8988T (cell line): ENCODE measurements around the gene NTN1.

Experiments
- DNase-seq: peaks from one replicate; pipeline ENCODE4 v3.0.0; 2011

Gene NTN1

DNA sequence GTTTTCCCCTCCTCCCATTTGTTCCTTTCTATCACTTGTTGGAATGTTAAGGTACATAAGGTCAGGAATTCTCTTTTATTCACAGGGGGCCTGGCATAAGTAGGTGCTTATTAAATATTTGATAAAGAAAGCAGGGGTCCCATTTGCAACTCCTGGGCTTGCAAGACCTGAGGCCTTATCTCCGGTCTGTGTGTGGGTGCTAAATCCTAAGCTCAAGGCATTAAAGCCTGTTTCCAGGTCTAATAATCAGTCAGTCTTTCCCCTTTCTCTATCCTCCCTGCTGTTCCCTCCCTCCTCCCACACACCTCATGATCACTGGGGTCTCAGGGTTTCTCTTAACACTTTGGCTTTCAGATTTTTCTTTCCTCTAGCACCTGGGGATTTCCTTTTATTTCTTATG lies 17.1 kb downstream of the NTN1 start:
- no peak for DNase-seq

DNA sequence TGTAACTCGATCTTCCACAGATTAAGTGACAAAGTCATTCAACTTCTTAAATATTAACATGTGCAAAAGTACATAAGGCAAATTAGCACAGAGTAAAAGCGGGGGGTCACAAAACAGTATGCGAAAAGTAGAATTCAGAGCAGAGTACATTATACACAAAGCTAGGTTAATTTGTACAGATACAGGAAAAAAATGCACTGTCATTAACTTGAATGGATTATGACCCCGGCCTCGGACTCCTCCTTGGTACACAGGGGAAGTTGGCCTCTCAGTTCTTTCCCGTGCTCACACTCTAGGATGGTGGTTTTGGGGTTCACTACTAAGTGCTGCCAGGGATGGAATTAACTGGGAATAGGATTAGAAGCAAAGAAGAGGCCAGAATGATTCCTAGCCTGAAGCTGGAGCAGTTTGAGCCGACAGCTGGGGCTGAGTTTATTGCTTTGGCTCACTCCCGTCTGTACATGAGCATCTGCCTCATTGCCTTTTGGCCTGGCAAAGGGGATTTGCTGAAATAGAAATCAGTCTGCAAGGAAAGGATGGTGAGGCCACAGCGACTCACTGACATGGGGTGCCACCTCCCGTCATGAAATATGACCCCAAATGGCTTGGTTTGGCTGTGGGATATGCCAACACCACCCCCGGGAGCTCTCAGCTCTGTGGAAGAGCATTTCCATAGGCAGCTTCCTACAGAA lies 23.6 kb downstream of the NTN1 start:
- no peak for DNase-seq

DNA sequence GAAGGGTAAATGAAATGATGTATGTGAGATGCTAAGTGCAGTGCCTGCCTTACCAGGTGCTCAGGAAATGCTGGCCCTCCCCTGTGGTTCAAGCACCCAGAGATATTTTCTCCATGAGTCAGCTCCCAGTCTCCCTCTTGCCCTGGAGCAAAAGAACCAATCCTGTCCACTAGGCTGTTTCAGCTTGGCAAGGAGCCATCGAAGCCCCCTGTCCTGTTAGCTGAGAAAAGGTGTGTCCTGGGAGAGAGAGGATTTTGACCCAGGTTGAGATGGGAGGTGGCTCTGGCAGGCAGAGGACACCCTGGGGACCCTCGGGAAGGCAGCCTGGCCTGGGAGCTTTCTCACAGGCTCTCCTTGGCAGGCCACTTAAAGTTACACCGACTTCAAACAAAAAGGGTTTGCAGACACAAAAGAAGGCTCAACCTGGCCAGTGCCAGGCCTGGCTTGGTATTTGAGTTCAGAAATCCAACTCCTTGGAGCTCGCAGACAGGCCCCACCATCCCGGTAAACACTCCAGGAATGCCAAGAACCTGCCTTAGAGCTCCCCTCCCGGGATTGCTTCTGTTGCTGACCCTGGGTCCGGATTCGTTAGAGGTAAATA lies 29.6 kb downstream of the NTN1 start:
- peak; percentile 65 for DNase-seq

DNA sequence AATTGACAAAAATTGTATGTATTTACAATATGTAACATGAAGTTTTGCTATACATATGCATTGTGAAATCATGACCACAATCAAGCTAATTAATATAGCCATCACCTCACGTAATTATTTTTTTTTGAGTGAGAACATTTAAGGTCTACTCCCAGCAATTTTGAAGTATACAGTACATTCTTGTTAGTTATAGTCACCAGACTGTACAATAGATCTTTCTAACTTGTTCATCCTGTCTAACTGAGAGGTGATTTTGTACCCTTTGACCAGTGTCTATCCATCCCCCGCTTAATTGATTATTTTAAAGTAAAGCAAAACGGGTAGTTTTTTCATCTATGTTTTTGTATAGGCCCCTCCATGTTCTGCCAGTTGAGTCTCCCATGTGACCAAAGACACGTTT lies 30.3 kb downstream of the NTN1 start:
- DNase-seq: no peak

DNA sequence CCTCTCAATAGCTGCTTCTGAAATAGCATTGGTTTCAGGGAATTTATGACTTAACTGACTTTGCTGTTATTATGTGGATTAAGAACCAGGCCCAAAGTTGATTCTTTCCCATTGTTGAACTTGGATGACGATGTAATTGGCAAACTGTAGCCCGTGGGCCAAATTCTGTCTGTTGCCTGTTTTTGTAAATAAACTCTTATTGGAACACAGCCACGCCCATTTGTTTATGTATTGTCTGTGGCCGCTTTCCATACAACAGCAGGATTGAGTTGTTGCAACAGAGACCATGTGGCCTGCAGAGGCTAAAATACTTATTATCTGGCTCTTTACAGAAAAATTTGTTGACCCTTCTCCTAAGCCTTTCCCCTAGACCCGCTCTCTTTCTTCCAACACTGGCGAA lies 31.6 kb downstream of the NTN1 start:
- DNase-seq: no peak

DNA sequence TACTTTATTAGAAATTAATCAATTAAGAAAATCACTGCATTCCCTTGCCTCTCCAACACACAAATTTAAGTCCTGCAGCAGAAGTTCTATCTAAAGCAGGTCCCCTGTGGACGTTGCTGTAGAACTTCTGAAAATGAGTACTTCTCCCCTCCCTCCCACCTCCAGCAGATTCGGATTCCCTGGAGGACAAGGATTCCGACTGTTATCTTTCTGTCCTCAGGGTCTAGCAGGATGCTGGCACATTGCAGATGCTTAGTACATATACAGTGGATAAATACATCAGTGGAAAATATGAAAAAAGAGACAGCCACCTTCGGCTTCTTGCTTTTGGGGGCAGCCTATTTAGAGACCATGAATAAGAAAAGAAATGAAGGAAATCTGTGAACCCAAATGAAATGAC lies 32.1 kb downstream of the NTN1 start:
- DNase-seq: no peak

DNA sequence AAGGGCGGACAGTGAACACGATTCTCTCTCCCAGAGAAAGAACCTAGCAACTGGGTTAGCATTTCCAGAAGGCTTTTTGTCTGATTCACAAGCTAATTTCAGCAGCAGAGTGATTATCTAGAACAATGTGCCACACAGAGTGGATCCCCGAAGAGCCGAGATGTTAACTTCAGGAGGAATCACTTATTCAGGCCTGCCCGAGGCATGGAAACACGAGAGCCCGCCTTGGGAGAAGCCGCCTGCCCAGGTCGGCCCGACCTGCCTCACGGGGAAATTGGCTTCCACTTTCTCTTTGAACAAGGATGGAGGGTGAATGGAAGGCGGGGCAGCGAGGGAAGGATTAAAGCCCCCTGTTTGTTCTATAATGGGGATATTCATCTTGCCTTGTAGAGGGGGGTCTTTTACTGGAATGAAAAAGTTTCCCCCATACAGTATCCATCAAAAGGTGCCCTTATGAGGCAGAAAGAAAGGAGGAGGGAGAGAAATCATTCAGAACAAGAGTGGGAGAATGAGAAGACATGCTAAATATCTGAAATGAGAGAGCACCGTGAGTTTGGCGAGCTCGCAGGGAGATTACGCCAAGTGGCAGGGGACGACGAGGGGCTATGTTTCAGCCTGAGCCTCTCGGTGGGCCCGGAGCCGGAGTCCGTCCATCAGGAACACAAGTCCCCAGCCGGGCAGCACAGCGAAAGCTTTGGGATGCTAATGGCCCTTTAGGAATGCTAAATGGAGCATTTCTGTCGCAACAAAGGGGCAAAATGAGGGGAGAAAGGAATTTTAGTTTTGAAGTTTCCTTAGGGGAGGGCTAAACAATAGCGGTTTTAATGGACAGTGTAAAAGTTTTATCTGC lies 33.0 kb downstream of the NTN1 start:
- DNase-seq: no peak

DNA sequence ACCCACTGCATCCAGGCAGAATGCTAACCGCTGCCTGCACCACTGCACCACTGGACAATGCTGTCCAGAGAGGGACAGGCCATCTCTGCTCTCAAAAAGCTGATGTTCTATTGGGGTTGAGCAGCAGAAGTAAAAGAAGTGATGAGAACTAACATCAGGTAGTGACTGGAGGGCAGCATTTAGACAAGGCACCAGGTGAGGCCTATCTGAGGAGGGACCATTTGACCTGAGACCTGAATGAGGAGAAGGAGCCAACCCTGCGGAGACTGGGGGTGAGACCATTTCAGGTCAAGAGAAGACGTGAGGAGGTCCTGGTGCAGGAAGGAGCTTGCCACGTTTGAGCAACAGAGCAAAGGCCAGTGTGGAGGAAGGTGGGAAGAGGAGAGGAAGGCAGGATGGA lies 34.0 kb downstream of the NTN1 start:
- no peak for DNase-seq

DNA sequence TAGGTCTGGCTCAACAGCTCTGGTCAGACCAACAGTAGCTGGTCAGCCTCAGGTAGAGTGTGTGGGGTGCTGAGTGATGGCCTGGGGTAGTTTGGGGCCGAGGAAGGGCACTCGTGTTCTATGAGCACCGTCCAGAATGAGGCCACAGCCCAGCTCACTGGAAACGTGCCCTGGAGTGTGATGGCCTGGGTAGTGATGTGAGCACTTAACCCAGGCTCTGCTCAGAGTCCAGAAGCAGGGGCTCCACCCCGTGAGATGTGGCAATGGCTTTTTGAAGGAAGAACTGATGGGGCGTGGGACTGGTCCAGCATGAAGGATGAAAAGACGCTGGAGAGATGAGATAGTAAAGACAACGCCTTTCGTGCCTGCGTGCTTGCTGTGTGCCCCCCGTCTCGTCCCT lies 35.3 kb downstream of the NTN1 start:
- DNase-seq: no peak

DNA sequence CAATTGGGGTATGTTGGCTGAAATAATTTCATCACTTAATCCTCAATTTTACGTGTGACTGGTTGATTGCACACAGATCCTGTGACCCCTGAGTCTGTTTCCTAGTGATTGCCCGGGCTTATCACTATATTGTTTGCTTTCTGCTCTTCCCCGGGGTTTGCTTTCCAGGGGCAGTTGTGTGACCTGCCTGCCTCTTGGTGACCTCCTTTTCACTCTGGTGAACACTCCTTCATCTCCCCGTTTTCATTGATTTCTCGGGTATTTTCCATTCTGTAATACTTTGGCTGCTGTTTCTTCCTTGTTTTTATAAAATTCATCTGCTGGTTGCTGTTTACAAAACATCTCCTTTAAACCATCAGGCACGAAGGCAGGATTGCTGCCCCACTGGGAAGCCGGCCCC lies 36.0 kb downstream of the NTN1 start:
- no peak for DNase-seq

DNA sequence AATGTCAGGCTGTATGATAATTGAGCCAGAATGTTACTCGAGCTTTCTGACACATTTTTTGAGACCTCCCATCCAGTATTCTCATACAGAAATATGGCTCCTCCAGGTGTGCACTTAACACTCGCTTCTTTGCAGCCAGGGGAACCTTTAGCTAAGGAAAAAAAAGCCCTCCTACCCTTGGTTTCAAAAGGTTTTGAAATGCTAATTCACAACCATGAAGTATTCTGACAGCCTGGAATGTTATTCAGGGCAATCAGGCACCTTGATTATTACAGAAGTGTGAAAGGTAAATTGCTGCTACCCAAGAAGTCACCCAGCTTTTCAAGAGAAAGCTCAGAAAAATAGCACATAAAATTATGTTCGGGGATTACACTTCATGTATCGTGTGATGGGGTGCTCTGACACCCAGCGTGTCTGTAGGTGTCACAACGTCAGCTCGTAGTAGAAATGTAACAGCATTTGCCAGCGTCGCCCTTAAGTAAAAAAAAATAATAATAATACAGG lies 41.1 kb downstream of the NTN1 start:
- DNase-seq: no peak

DNA sequence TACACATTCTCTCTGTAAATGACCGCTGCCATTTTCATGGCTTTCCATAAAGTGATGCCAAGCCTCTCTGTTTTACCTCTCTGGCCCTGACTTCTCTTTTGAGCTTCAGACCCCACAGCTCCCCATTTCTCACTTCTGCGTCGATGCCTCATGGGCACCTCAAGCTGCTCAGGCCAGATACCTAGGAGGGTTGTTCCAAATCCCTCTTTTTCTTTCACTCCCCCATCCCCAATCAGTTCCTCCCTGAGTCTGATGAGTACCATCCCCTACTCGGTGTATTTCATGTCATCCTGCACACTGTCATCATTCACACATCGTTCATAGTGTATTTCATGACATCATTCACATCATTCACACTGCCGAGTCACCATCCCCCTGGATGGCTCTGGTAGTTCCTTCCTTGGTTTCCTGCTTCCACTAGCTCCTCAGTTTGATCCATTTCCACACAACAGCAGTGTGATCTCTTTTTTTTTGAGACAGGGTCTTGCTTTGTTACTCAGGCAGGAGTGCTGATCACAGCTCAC lies 43.1 kb downstream of the NTN1 start:
- DNase-seq: no peak

DNA sequence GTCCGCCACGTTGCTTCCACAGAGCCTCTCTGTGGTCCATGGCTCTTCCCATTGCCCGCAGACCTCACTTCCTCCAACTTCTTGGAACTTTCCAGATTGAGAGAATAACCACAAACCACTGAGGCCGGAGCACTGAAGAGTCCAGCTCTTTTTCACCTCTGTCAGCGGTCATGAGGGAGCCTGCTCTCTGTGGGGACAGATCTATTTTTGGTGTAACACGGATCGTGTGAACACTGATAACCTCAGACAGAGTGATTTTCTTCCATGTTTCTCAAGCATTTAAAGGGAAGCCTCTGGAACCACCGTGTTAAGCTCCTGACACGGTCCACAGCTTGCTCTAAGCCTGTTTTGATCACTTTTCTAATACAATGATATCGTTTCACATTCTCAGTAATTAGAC lies 49.7 kb downstream of the NTN1 start:
- DNase-seq: no peak

DNA sequence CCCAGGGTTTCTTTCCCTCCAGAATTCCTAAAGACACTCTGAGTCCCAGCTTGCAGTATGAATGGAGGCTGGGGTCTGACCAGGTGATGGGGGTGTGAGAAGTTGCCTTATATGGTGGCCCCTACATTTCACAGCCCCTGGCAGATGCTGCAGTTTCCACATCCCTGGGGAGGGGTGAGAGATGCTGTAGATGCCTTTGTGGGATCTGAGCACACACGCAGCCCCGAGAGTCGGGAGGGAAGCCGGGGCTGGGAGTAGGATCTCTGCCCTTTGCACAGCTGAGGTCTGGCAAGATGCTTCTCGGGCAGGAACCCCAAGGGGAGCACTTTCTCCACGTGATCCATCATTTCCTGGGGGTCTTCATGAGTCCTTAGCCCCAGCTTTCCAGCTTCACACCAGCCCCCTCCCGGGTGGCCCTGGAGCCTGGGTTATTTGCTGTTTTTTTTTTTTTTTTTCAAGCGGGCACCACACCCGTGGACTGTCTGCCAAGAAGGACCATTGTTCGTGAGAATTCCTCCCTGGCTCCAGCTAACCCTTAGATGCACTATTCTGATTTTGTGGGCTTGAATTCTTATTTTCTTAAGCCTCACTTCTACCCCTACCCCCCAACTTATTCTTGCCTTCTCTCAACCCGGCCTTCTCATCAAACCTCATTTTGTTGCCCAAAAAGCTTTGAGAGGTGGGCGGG lies 50.6 kb downstream of the NTN1 start:
- no peak for DNase-seq

DNA sequence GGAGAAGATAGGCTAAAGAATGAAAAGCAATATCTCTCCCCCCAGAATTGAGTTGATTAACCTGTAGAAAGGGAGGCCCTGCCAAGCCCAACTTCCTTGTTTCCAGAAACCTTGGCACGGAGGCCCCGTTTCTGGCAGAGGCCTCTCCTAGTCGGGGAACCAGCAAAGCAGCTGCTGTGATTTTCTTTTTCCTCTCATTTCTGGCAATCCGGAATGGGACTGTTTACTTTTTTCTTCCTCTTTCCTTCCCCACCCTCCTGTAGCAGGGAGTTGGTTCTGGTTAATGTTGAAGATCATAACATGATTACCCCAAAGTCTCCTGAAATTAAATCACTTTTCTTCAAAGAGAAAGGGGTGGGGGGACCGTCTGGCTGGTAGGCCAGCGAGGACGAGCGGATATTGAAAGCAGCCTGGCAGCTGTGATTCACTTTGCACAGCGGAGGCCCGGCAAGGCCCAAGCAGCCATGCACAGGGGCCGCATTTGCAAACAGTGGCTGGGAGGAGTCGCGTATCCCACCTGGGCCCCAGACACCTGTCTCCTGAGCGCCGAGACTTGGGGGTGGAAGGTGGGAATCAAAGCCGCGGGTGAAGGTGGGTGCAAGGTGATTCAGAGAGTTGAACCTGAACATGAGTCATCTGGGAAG lies 51.5 kb downstream of the NTN1 start:
- DNase-seq: no peak

DNA sequence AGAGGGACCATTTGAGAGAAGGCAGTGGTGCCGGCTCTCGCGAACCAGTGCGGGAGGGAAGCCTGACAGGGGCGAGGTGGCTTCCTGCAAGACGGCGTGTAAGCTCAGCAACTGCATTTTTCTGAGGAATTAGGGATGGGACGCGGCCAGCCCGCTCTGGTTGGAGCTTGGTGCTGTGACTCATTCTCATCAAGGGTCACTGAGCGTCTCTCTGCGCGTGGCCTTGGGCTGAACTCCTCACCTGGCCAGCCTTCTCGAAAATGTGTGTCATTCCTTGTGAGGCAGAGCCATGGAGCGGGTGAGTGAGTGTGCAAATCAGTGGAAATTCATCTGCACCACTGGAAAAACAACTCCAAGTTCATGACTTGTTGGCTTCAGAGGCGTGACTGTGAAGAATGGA lies 52.8 kb downstream of the NTN1 start:
- no peak for DNase-seq

DNA sequence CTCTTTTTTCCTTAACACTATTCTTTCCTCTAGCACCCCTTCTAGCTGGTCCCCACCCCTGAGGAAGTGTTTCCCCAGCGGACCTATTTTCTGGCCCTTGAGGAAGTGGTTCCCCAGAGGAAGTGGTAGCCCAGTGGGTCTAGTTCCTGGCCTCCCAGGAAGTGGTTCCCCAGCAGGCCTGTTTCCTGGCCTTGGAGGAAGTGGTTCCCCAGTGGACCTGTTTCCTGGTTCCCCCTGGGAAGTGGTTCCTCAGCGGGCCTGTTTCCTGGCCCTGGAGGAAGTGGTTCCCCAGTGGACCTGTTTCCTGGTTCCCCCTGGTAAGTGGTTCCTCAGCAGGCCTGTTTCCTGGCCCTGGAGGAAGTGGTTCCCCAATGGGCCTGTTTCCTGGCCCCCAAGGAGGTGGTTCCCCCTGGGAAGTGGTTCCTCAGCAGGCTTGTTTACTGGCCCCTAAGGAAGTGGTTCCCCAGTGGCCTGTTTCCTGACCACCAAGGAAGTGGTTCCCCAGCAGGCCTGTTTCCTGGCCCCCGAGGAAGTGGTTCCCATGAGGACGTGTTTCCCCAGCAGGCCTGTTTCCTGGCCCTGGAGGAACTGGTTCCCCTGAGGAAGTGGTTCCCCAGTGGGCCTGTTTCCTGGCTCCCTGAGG lies 58.3 kb downstream of the NTN1 start:
- DNase-seq: no peak

DNA sequence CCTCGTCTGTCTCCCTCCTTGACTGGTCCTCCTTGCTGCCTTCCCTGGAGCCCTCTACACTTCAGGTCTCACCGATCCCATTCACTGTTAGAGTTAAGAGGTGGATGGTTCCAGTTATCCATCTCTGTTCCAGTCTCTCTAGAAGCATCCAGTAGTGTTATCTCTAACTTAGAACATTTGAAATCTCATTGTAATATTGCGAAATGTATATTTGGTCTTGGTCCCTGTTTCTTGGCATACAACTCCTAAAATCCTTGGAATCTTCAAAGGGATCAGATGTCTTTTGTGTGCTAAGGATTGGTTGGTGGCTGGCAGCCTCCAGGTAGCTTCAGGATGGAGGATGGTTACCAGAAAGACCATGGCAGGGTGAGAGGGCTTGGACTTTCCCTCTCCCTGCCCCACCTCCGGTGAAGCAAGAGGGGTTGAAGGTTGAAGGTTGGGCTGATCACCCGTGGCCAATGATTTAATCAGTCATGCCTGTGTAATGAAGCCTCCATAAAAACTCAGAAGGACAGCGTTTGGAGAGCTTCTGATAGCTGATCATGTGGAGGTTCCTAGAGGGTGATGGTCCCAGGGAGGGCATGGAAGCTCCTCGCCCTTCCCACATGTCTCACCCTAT lies 59.1 kb downstream of the NTN1 start:
- DNase-seq: no peak

DNA sequence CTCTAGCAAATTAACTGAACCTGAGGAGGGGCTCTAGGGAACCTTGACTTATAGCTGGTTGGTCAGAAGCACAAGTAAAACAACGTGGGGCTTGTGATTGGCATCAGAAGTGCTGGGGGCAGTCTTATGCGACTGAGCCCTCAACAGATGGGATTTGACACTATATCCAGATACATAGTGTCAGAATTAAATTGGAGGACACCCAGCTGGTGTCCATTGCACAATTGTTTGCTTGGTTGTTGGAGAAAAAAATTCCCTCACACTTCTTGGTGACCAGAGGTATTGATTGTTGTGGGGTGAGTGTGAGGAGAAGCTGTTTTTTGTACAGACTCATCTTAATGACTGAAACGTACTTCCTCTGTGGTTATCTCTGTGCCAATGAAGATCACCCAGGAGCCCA lies 59.7 kb downstream of the NTN1 start:
- DNase-seq: no peak

DNA sequence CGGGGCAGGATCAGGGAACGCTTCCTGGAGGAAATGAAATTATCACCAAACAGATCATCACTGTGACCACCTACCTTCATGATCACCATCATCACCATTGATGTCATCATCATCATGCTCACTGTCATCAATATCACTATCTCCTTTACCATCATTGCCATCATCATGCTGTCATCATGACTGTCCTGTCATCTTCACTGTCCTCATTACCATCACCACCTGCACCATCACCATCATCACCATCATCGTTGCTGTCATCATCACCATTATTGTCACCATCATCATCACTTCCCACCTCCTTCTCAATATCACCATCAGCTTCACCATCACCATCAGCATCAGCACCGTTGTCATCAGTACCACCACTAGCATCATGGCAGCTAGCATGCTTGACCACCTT lies 65.3 kb downstream of the NTN1 start:
- DNase-seq: no peak

DNA sequence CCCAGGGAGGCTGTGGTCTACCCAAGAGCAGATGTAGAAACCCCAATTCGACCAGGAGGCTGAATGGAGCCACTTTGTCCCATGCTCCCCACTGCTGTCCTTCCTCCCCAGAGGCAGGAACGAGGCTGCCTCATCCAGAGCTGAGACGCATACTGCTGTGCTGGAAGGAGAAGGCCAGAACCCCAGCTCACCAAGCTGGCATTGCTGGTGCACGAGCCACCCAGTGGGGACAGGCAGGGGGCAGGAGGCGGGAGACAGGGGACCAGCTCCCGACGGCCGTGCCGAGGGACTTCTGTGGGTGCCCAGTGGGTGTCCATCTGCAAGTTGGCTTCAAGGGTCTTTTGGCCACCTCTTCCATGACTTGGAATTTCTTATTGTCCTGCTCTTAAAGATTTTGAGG lies 66.6 kb downstream of the NTN1 start:
- DNase-seq: no peak

DNA sequence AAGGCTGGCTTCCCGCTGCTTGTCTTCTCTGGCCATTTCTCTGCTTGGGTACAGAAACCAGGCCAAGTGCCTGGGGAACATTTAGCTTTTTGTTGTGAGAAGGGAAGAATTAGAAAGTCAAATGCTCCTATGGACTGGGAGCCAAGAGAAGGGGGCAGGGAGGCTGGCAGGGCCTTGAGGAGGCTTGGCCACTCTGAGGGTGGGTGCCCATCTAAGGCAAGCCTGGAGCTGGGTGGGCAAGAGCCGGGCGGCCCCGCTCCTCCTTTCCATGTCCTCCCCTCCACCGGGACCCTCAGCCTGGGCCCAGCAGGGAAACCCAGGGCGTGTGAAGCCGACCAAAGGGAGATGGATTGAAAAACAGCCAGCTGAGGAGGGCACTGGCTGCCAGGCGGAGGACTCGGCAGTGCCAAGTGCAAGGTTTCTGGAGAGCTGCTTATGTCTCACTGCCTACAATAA lies 69.4 kb downstream of the NTN1 start:
- DNase-seq: no peak
